Endometrial microvascular endothelial cells (primary cell): ENCODE results near the gene ATP8B3. TPM values are rescaled to one million over a fixed set of nuclear protein-coding genes. Genes with fewer than 3 reads are reported as not detected.

Source experiments
- in situ Hi-C: cut with HindIII; loops from 2 replicates; pipeline ENCODE4 v1.10.0; 2017; ENCODE audit warnings: low sequenced_read_pairs, low pct_unique_long_range_greater_than_20kb; ENCODE audit errors: inconsistent ontology term
- total RNA-seq: library from RNA; depleted of rRNA; stranded (reverse); fragments of >200 nt; gene quantifications from one replicate; pipeline ENCODE4 v1.2.3, GENCODE V29; 2015; ENCODE audit errors: inconsistent ontology term

Gene ATP8B3
- total RNA-seq, 1 donor from 2014 or later = 2.0 TPM

DNA sequence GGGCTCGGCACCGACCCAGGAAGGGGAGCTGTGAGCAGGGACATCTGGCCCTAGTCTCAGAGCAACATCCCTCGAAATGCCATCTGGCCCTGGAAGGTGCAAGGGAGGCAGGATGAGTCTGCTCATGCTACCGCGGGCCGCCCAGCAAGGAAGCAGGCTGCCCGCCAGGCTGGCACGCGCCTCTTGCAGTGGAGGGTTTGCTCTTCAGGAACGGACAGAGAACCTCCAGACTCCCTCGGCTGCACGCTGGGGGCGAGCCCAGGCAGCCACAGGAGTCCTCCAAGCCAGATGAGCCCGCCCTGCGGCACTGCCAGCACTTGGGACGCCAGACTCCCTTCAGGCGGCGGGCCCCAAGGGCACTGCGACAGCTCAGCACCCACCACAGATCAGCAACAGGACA, 10.1 kb upstream of the ATP8B3 start:
- in situ Hi-C loops = no loop called here

DNA sequence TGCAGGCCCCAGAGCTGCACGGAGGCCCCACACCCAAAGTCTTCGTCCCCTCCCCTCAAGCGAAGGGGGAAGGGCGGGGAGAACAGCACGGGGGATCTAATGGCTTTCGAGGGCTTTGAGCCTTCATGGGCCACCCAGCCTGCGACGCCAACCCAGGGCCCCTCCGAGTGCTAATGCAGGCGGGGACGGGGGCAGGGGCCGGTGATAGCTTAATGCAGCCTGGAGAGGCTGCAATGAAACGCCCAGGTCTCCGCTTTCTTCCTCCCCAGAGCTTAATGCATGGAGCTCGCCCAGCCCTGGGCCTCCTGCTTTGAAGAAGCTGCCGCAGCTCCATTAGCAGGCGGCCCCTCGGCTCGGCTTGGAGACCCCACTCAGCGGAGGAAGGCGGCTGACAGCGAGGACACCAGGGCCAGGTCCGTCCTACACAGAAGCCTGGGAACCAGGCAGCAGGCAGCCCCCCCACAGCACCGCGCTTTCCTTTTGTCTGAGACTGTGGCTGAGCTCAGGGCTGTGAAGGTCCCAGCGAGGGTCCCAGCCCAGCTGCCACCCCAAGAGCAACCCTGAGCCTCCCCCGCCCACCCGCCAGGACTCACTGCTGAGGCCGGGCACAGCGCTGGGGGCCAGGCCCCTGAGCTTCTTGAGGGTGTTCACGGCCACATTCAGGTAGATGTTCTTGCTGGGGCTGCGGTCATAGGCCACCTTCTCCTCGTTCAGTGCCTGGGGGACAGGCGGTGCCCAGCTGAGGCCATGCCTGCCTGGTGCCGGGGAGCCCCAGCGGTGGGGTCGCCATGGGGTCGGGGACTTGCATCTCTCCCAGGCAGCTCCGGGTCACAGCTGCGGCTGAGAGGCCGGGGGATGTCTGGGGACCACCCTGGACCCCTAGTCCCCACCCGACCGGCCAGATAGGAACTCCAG, 7.5 kb upstream of the ATP8B3 start:
- in situ Hi-C loops = no loop called here

DNA sequence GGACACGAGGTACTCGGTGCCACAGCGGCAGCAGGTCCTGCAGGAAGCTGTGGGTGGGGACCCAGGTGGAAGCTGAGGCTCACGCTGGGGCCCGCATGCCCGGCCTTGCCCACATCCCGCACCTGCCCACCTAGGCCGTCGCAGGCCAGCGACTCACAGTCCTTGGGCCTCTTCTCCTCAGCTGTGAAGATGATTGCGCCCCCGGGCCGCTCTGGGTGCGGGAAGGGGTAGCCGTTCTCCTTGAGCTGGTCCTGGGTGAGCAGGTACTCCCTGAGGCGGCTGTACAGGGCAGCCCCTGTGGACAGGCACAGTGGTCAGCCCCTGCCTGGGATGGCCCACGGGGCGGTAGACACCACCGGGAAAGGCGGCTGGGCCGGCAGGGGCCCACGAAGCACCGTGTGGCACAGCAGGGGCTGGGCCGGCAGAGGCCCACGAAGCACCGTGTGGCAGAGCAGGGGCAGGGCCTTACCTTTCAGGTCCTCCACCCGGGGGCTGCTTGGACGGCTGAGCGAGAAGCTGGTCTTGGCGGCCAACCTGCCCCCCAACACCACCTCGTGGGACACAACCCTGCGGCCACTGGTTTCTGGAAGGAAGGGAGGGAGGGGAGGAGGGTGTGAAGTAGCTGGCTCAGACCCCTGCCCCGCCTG, 6.6 kb upstream of the ATP8B3 start:
- in situ Hi-C loops = no loop called here

DNA sequence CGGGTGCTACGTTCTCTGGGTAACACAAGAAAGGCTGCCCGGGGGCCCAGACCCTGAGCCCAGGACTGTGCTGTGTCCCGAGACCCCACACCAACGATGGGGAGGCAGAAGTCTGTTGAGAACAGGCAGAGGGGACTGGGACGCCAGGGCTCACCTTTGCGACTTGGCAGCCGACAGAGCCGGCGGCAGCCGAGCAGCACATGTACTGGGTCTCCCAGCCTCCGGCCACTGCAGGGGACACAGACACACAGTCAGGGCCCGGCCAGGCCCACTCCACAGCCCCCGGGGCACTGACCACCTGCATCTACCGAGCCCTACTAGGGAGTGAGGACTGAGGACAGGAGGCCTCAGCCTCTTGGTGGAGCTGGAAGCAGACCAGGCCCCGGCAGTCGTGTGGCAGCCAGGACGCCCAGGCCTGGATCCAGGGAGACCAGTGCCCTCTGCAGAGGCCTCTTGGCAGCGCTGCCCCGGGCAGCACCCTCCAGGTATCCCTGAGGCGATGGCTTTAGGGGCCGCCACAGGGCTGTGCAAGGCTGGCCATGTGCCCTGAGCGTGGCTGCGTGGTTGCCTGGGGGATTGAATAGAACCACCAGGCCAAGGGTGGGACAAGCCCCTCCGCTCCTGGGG, 5.6 kb upstream of the ATP8B3 start:
- in situ Hi-C loops = no loop called here

DNA sequence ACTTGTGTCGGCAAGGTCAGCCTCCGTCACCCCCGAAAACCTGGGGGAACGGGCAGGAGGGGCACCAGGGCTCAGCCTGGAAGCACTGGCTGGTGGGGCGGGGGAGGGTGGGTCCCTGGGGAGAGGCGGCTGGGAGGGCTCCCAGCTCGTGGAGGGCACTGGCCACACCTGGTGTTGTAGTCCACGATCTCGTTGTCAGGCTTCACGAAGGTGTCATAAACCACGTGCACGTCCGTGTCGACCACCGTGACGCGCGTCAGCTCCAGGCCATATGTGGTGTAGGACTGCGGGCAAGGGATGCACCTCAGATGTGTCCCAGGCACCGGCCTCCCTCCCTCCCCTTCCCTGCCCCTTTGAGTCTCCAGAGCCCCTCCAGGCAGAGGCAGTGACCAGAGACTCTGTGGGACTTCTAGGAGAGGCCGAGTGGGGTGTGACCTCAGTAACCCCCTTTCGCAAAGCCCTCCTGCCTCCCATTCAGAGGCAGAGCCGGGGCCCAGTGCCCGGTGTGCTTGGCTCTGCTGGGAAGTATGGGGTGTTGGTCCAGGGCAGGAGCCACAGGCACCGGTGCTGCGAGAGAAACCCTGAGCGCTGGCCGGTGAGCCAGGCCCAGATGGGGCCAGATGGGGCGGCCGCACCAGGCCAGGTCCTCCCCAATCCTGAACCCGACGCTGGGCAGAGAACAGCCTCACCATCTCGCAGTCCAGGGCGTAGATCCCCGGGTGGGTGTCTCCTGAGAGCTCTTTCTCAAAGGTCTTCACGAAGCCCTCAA, 4.6 kb upstream of the ATP8B3 start:
- in situ Hi-C loops = no loop called here

DNA sequence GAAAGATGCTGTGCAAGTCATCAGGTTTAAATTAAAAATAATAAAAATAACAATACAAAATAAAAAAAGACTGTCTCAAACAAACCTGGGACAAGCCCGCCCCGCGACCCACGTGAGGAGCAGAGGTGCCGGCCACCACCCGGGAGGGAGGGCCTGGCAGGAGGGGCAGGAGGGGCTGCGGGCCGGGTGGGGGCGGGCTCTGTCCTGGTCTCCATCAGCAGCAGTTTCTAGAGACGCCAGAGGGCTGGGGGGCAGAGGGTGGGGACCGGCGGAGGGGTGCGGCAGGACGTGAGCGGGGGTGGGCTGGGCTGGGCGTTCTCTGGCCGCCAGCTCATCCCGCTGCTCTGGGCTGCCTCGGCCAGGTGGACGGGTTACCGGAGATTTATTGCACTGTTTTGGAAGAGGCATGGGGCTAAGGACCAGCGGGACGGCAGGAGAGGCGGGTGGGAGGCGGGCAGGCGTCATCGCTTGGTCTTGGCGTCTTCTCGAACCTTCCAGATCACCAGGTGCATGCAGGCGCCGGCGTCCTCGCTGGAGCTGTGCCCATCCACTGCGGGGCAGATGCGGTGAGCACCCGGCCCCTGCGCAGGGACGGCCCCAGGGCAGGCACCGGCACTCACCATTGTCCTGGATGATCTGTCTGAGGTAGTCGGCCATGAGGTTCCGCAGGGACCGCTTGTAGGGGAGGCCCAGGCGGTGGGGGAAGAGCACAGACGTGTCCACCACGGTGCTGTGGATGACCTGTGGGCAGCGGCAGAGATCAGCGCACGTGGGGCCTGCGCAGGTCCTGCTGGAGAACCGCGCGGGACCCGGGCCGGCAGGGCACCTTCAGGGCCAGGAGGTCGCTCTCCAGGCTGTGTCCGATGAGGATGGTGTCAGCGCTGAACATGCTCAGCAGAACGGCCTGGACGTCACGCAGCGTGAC, 3.8 kb upstream of the ATP8B3 start:
- in situ Hi-C loops = no loop called here

DNA sequence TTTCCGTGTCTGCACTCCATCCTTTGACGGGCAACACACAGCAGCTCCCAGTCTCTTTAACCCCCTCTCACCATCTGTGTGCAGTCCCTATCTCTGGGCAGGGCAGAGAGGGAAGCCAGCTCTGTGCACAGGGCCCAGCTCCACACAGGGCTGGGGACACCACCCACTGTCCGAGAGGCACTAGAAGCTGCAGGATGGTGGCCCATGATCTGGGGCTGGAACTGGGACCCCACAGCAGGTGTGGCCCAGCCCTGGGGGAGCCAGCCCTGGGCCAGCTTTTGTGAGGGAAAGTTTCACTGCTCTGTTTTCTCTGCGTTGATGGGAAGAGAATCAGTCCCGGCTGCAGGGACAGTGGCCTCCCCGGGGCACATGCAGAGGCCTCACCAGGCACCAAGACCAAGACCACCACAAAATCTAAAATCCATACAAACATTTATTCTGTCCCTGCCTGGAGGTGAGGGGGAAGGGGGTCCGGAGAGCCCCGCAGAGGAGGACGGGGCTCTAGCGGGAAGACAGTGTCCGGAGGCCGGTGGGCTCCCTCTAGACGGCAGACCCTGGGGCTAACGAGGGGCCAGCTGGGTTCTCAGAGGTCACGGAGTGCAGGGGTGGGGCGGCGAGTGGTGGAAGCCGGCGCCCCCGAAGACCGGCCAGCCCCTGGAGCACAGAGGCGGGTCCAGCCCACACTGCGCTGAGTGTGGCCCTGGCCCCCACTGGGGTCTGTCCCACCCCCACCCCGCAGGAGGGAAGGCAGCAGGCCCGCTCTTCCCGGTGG, 2.9 kb upstream of the ATP8B3 start:
- in situ Hi-C loops = no loop called here

DNA sequence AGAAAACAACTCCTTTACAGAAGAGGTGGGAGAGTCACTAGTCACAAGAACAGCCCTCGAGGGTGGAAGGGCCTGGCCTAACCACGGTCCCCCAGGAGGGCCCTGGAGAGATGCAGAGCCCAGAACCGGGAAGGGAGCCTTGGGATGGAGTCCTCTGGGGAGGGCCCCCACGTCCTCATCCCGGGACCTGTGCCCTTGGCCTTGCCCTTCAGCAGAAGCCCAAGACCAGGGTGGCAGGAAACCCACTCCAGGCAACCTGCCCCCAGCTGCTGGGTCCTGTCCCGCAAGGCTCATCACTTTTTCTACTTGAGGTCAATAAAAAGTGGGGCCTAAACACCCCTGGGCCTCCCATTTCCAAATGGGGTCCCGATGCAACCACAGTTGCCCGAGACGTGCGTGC, 2.3 kb upstream of the ATP8B3 start:
- in situ Hi-C loops = no loop called here

DNA sequence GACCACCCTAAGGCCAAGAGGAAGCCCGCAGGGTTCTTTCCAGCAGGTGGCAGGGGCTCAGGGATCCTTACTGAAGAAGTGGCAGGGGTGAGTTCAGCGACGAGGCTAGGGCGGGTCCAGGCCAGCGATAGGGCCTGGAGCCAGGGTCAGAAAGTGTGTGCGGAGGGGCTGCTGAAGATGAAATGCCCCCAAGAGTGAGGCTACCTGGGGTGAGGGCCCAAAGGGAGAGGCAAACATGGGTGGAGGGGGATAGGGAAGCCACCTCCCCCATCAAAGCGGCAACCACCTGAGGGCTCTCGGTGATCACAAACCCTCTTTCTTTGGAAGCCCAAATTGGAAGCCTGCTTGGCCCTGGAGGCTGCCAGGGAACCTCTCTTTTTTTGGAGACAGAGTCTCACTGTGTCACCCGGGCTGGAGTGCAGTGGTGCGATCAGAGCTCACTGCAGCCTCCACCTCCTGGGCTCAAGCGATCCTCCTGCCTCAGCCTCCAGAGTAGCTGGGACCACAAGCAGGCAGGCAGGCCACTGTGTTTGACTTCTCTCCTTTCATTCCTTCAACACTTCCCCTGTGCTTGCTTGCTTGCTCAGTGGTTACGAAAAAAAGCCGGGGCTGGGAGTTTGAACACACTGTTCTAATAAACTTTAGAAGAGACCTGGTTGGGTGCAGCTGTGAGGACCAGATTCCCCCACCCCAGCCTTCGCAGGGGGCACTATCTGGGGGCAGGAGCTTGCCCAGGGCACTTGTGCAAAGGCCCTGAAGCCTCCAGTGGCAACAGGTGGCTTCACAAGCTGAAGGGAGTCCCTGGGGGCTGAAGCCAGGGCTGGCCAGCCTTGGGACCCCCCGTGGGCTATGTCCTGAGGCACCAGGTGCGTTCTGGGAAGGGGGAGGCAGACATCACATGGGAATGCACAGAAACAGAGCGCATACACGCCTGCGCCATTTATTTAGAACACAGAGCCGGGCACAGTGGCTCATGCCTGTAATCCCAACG, 1.4 kb upstream of the ATP8B3 start:
- in situ Hi-C loops = no loop called here

DNA sequence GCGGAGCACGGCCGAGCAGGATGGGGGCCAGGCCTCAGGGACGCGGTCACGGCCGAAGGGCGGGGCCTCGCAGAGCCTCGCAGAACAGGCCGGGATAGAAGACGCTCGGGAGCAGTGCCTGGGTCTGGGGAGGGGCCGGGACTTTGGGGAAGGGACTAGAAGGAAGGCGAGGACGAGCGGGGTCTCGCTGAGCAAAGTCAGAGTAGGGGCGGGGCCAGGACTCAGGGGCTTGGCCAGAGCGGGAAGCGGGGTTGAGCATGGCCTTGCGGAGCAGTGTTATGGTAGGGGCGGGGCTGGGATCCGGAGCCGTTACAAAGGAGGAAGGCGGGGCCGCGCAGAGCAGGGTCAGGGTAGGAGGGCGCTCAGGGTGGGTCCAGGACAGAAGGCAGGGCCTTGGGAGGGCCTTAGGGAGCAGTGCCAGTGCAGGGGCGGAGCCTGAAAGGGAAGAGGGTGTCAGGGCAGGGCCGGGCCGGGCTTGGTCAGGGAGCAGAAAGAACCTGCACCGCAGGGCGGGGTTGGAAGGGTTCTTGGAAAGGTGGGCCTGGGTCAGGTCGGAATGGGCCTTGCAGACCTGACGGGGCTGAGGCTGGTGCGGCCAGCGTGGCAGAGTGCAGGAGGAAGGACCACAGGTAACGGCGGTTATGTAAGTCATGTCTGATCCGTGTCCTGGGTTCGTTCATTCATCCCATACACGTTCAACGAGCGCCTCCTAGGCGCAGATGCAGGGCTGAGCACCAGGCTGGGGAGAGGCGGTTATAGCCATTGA, 533 bp upstream of the ATP8B3 start:
- in situ Hi-C loops = no loop called here

DNA sequence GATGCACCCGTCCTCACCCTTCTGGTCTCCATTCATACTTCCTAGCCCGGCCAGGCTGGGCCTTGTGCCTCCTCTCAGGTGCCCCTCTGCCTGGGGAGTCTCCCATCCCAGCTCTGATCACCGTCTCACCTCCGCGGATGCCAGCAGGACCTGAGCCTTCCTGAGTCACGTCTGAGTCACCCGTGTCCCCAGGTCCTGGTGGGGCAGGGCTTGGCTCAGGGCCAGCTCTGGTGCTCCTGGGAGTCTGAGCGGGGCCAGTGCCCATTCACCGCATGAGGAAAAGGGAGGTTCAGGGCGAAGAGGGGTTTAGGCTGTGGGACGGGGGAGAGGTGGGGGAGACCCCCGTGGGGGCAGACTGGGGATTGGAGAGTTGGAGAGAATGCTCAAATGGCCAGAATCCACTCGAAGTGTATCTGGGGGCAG, 593 bp downstream of the ATP8B3 start:
- in situ Hi-C loops = no loop called here

DNA sequence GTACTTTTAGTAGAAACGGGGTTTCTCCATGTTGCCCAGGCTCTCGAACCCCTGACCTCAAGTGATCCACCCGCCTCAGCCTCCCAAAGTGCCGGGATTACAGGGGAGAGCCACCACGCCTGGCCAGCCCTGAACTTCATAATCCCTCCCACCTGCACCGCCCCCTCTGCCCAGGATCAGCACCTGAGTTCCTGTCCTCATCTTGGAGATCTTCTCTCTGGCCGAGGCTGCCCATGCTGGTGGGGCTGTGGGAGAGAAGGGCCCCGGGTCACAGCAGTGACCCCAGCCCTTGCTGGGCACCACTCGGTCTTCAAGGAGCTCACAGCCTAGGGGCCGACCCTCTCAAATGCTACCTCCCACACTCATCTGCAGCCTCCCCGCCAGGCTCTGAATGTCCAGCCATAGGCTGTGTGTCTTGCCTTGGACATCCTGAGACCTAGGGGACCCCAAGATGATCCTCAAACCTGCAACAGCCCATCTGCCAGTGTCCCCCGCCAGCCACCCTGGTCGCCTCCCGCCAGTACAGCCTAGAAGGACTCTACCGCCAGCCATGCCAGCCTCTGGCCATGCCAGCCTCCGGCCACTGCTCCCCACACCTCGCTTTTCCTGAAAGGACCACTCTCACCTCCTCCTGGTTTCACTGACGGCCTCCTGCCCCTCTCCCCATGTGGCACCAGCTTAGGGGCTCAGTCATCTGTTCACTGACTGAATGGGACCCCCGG, 1.5 kb downstream of the ATP8B3 start:
- in situ Hi-C loops = no loop called here

DNA sequence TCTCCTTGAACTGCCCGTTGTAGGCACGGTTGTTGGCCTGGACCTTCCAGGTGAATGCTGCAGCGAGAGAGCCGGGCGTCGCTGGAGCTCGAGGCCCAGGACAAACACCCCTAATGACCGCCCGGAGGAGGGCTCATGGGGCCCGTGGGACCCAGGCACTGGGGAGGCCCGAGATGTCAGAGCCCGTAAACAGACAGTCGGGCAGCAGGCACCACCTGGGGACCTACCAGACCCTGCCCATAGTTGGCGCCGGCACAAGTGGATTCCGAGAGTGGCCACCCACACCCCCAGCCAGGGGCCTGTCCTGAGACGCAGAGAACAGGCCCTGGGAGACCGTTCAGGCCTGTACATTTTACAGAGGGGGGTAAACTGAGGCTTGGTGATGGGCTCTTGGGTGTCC, 2.4 kb downstream of the ATP8B3 start:
- in situ Hi-C loops = no loop called here

DNA sequence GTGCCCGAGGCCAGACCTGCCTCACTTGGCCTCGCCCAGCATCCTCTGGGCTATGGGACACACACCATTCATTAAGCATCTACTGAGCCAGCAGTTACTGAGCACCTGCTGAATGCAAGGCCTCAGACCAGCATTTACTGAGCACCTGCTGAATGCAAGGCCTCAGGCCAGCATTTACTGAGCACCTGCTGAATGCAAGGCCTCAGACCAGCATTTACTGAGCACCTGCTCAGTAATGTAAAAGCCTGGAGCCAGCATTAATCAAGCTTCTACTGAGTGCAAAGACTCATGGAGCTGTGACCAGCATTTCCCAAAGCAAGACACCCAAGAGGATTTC, 3.7 kb downstream of the ATP8B3 start:
- in situ Hi-C loops = no loop called here

DNA sequence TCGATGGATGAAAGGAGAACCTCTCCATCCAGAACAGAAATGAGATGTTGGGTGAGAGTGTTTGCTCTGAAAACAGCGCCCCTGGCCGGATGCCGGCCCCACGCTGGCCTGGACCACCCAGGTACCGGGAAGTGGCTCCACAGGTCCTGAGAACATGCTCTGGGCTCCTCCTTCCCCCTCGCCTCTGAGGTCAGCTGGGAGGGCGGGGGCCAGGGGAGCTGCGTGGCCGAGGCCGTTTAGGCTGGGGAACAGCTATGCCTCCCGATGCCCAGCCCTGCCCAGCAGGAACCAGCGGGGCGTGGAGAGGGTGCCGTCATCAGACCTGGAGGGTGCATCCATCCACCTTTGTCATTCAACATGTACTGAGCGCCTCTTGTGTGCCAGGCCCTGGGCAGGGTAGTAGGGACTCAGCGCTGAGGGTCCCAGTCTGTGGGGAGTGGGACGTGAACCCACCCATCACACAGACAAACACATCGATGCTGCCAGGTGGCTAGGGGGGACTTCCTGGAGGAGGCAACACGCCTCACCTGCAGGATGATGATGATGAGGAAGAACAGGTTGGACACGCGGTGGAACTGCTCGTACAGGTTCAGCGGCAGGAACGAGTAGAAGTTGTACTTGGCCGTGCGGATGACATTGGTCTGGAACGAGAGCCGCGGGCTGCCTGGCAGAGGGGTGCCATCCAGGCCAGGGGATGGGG, 4.2 kb downstream of the ATP8B3 start:
- in situ Hi-C loops = no loop called here
